ENCODE results near the gene PNMA1.

- TF ChIP-seq CTCF (IDR thresholded peaks at IDR 0.05) (peak in 1 of 6 experiments; percentile 22), POLR2A (IDR thresholded peaks at IDR 0.05) (no peak), EP300 (IDR thresholded peaks at IDR 0.05) (peak in 2 of 4 donors; percentile 96), POLR2AphosphoS5 (IDR thresholded peaks at IDR 0.05) (peak; percentile 77 to 94)
These were observed 27.2 kb upstream of the PNMA1 start for GRCh38 chr14:73741386-73741875.
